HG02571 (cell line): ENCODE measurements around the gene TP53TG5.
"Not testable (repeated sequence)": the region's sequence is repeated elsewhere in the genome, so short reads cannot be mapped to it uniquely, and the experiment has no call there.

Experiments
- ATAC-seq: cut with Tn5 transposase; IDR thresholded peaks from one replicate; pipeline ENCODE4 v1.9.1; 2021; ENCODE audit warnings: mild to moderate bottlenecking, moderate library complexity; ENCODE audit not compliant: unreplicated experiment

The TP53TG5 gene

DNA sequence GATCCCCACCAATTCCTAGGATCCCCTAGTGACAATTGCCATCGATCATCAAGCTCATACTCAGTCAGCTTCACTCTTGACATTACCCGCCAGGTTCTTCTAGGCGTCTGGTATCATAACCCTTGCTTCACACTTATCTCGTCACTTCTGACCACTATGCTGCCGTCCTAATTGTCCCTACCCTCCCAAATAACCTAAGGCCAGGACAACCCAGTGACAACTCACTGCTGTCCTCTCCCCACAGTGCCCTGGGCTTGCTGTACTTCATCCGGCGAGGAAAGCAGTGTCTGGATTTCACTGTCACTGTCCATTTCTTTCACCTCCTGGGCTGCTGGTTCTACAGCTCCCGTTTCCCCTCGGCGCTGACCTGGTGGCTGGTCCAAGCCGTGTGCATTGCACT is 11.5 kb downstream of the TP53TG5 start:
- ATAC-seq, result no peak

DNA sequence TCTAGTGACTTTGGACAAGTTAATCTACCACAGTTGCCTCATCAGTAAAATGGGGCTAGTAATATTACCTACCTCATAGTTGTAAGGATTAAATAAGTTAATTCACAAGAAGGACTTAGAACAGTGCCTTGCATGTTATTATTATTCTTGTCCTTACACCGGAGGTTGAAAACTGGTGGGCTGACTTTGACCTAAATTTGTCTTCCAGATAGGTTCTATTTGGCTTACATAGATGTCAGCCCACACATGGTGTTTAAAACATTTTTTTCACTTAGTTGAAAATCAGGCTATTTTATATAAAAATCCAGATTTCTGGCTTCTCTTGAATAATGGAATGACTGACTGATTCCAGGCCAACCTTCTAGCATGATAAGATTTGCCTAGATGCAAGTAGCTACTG is 11.9 kb downstream of the TP53TG5 start:
- no peak for ATAC-seq

DNA sequence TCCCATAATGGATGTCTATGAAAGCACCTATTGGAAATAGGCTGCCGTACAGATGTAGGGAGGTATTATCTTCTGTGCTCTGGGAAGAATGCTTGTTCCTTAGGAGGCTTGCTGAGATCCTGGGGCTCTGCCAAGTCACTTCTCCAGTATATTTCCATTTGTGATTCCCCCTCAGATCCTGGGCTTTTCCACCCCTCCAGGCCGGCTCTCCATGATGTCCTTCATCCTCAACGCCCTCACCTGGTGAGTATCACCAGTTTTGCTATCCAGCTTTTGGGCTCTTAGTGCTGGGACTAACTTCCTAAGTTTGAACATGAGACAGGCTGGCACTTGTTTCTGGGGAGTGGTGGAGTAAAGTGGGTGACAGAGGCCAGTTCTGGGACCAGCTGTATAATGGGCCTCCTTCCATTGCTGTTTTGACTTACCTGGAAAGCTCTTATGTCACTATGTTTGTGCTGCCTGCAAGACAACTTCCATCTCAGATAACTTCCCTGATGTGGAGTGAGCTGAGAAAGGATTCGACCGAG is 12.6 kb downstream of the TP53TG5 start:
- no peak for ATAC-seq

DNA sequence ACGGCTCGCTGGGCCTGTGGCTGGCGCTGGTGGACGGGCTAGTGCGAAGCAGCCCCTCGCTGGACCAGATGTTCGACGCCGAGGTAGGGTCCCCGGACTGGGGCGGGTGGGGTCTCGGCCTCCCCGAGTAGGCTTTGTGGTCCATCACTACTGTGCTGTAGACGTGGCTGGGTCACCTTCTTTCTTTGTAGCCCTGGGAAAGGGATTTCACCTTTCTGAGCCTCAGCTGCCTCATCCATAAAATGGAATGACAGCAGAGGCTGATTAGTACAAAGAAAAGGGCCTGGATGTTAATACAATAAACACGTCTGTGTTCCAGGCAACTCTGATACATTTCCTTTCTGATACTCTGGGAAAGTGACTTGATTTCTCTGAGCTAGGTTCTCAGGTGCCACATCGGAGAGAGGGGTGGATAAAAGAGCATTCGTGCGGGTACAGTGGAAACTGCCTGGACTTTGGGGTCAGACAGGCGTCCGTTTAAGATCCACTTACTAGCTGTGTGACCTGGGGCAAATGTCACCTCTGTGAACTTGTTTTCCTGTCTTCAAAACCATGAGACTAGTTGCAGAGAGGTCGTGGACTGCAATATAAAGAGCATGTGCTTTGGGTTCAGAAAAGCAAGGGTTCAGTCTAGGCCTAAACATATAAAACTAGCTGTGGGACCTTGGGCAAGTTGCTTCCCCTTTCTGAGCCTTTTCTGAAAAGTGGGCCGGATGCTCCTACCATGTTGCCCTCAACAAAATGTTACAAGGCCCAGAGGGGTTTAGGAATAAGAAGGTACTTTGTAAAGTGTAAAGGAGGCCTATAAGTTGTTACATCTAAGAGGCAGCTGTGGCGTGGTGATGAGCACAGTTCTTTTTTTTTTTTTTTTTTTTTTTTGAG is 14.3 kb downstream of the TP53TG5 start:
- ATAC-seq, result no peak

DNA sequence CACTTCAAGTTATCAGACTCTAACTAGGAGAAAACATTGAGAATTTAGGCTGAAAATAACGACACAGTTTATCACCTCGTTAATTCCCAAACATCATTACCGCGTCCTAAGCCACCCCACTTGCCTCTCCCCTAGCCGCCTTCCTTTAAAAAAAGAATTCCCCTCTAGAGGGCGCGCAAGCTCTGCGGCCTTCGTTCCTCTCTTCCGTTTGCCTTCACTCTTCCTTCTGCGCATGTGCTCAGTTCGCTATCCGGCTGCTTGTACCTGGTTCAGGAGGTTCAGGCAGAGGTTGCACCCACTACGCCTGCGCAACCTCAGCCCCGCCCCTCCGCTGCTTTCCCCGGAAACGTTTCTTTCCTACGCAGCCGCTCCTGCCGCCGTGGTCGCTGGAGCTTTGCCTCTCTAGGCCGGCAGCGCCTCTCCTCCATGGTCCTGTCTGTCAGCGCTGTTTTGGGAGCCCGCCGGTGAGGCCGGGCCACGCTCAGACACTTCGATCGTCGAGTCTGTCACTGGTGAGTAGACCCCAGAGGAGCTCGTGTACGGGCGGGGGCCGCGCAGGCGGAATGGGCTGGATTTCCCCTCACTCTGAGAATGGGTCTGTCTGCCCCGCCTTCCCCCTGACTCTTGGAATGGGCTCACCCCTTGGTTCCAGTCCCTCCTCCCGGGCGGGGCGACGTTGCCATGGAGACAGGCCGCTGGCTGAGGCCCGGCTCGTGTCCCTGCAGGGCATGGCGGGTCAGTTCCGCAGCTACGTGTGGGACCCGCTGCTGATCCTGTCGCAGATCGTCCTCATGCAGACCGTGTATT is 15.1 kb downstream of the TP53TG5 start, which contains the start of gene SYS1:
Gene SYS1, plus strand, starts transcription at position 353 of the 807 bp plus-strand sequence. Its CDS starts 376 bp downstream, at position 729.
- ATAC-seq, result peak; percentile 73

DNA sequence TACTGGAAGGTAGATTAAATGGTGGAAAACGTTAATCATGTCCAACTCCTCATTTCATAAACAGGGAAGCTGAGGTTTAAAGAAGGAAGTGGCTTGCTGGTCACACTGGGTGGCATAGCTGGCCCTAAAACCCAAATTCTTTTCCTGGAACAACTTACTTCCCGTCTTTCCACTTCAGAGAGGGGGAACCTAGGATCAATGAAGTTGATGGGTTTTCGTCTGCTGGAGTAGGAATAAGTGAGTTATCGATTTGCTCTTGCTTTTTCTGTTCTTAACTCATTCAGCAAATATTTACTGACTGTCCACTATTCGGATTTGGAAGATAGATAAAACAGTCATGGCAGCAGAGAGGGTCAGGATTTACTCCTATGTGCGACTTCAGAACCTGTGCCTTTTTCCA is 16.3 kb downstream of the TP53TG5 start:
- no peak for ATAC-seq

DNA sequence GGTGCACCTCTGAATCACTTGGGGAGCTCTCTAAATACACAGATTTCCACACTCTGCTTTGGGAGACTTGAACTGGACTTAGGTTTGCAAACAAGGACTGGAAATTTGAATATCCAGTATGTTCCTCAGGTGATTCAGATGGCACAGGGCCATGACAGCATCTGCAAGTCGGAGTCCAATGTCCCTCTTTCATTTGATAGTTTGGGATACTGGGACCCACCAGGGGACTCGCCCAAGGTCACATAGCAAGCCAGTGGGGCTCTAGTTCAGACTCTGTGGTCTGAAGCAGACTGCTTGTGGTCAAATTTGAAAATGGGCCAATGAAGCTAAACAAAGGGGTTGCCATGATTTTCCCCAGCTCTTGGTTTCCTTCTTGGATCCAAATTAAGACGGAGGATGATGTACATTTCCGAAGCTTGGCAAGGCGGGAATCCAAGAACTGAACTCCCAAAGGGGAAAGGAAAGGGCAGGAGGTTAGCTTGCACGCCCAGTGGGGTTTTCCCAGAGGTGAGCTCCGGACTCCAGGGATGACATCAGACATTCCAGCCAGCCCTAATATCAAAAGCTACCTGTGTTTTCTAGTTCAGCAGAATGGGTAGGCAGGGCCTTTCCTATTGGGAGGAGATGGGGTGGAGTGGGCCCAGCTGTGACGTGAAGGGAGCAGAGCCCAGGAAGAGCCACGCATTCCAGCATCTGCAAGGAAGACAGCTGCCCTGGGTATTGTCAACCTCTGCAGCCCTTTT is 18.5 kb downstream of the TP53TG5 start:
- no peak for ATAC-seq

DNA sequence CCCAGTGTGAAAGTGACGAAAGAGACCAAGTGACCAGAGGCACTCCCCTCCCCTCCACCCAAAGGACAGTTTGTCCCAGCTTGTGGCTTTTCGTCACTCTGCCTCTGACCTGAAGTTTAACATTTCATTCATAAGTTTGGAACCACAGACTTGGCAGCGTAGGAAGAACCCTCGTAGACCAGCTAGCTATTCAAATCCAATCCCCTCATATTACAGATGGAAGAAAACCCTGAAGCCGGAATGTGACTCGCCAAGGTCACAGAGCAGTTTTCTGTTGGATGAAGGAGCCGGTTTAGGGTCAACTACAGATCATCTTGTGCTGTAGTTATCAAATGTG is 19.1 kb downstream of the TP53TG5 start:
- ATAC-seq, result no peak

DNA sequence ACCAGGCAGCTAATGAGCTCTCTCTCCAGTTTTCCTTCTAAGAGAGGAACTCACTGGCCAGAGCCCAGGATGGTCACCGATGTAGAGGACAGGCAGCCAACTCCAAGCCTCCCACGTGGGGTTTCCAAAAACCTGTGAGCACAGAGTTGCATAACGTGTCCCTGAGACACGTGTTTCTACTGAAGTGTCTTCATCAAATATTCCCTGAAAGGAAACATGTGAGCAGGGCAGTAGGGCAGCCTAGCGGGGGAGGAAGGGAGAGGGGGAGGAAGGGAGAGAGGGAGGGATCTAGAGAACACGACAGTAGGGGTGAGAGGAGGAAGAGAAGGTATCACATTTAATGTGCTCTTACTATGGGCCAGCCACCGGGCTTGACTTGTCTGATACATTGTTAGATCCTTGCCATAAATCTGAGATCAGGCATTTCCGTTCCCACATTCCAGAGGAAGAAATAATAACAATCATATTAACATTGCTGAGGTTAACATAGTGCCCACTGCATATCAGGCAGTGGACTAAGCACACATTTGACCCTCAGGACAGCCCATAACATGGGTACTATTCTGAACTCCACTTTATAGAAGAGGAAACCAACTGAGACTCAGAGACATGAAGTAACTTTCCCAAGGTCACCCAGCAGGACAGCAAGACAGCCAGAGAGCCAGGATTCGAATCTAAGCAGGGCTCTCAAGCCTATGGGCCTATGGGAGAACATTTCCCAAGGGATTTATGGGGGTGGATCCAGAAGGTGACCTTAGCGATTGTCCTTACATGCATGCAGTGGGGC is 19.6 kb downstream of the TP53TG5 start:
- ATAC-seq, result no peak

DNA sequence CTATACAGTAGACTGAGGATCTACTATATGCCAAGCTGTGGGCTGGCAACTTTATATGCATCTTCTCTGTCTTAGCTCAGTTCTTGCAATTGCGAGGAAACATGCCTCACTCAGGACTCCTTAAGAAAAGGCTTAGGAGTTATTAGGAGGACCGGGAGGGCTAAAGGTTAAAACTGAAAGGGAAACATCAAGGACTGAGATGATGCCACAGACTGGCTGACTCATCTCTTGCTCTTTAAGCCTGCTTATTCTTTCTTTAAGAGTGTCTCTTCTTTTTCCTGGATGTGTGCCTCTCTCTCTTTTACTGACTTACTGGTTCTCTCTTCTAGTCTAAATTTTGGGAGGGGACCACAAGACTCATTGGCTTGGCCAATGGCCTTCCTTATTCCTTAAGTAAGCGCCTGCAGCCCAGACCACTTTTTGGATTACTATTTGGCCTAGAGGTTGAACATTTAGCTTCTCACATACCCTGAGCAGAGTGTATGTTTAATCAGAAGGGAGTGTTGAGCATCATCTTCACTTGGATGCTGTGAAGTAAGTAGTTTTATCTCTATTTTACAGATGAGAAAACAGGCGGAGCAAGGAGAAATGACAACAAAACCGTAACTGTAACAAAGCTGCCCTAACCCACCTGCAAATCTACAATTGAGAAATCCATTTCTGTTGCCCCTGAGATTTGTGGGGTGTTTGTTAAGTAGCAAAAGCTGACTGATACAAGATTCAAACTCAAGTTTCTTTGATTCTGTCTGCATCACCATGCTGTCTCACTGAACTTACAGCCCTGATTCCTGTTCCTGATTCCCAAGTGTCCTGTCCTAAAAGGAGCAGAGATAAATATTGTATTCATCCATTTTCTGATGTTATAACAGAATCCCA is 22.7 kb downstream of the TP53TG5 start:
- no peak for ATAC-seq

DNA sequence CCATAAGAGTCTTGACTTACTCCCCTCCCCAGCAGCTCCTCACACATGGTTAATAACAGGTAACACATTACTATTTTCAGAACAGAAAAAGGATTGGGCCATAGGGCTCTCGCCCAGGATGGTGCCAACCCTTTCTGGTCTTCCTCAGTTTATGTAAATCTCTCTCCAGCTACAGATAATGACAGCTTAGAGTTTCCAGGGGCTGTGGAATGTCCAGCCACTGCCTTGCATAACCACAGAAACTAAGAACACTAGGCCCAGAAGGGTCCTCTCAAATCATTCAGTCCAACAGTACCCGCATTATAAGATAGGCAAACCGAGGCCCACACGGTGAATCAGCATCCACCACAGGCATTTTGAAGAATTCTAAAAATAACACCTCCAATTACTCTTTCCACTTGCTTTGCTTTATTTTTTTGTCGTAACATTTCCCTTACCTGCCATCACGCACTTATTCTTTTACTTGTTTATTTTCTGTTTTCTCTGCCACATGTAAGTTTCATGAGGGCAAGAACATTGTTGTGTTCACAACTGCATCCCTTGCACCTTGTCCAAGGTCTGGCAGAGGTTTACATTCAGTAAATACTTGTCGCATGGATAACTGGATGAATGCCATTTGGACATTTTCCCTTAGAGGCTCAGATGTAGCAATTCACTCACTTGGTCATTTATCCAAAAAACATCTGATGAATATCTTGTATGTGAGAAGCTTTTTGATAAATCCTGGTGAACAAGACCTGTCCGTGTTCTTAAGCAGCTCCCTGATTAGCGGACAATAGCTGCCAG is 23.5 kb downstream of the TP53TG5 start:
- no peak for ATAC-seq

DNA sequence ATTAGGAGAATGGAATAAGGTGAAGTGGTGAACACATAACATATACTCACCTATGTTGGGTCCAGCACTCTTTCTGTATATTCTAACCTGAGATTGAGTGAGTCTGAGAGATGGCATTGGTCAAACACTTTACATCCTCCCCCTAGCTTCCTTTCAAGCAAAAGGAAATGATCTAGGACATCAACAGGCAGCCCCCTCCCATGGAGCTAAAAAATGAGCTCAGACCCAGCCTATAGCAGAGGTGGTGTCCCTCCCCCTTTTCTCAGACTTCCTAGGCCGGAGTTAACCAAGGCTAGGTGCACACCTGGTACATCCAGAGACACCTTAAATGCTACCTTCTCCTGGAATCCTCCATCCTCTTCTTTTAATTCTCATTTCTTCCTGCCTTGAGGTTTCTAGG is 24.4 kb downstream of the TP53TG5 start:
- ATAC-seq, result no peak

DNA sequence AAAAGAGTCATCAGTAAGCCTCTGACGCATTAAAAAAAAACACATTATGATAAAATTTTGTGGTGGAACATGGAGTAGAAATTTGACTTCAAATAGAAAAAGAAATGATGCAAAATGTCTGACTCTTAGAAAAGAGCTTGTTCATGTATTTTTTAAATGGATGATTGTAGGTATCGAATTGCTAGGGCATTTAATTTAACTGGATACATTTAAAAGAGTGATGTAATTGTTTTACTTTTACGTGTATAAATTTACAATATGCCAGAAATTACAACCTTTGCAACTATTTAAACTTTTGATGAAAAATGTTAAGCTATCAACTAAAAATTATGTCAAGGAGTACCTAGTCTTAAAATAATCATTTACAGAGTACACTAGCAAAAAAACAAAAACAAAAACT is 25.4 kb downstream of the TP53TG5 start:
- no peak for ATAC-seq

DNA sequence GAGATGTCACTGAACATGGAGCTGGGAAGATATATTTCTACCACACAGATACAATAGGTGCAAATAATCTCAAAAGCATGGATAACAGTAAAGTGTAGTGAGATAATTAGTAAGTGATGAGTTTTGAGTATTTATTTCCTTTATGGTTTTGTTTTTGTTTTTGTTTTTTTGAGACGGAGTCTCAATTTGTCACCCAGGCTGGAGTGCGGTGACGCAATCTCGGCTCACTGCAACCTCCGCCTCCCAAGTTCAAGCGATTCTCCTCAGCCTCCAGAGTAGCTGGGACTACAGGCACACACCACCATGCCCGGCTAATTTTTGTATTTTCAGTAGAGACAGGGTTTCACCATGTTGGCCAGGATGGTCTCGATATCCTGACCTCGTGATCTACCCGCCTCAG is 27.3 kb downstream of the TP53TG5 start:
- not testable (repeated sequence) for ATAC-seq

DNA sequence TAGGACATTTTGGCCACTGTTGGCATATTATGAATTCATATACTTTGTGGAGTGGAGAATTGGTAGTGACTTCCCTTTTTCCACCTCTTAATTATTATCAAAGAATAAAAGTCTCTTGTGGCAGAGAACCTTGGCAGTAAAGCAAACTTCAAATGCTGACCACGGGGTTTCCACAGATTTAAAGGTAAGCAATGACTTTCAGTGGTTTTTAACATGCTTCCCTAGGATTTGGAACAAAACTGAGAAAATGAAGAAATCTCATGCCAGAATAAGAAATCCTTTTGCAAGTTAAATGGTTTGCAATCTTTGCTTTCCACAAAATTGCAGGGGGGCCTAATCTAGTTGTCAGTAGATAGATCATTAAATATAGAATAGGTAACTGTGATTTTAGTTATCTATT is 27.9 kb downstream of the TP53TG5 start:
- ATAC-seq, result no peak

DNA sequence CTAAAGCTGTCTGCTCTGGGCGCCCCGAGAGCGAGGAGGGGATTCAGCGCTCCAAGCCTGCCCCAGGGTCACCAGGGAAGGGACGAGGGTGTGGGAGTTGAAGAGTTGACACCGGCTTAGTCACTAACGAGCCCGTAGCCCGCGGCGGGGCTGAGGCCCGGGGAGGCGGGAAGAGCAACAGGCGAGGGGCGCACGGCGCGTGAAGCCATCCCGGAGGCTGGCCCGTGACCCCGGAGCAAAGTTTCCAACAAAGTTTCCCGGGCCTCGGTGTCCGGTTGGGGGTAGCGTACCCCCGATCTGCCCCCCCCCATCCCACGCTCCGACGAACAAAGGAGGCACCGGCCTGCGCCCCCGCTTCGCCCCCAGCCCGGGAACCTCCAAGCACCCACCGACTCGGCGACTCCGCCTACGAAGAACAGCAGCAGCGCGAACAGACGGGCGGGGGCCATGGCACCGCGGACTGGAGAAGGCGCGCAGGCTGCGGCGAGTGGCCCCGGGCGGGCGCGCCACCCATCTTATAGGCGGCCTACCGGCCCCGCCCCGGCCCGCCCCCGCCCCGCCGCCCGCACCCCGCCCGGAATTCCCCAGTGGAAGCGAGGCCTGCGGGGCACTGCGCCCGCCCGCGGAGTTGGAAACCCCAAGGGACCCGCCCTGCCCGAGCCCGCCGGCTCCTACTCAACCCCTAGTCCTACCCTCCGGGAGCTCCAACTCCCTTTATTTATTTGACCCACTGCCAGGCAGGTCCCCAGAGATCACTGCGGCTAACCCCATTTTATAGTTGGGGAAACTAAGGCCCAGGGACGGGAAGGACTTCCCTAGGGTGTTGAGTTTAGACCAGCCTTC is 30.0 kb downstream of the TP53TG5 start, which contains the start of gene SDC4:
Gene SDC4, minus strand, starts transcription at position 489 of the 843 bp plus-strand sequence. Its CDS starts 40 bp downstream, at position 449.
- no peak for ATAC-seq

DNA sequence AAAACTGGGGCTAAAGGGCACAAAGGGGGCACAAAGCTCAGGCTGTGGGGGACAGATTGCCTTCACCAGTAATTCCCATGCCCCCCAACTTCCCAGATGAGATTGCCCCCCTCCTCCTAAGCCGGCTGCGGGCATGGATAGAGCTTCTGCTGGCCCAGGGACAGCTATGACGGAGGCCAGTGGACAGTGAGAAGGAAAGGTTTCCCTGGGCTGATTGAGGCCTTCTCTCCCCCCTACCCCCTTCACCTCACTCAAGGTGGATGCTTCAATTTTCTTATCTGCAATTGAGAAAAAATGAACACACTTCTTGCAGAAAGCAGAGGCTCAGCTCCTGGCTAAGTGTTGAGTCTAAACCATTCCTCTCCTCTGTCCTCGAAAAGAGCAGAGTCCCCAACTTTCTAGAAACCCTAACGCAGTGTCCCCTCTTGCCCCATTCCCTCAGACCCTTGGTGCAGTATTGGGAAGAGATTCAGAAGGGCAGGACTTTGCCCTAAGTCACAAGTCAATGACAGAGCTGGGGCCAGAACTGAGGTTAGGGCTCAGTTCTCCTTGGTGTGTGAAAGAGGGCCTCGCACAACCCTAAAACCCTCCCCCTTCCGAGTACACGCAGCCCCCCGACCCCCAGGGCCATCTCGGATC is 30.7 kb downstream of the TP53TG5 start:
- ATAC-seq, result no peak
